GM23248 (cell line): ENCODE measurements around the gene DRG2.

ENCODE experiments used
- EZH2 ChIP-seq: fragments of 200-600 bp; sonication (generic); IDR thresholded peaks from 2 replicates; pipeline ENCODE4 v1.6.1; 2018; ENCODE audit warnings: antibody characterized with exemption, mild to moderate bottlenecking; ENCODE audit not compliant: insufficient read depth, poor library complexity, severe bottlenecking
- EZH2phosphoT487 ChIP-seq: fragments of 200-600 bp; sonication (generic); IDR thresholded peaks from 2 replicates; pipeline ENCODE4 v1.6.1; 2018; ENCODE audit warnings: antibody characterized with exemption, moderate library complexity, mild to moderate bottlenecking, low read depth; ENCODE audit not compliant: insufficient read depth

DNA sequence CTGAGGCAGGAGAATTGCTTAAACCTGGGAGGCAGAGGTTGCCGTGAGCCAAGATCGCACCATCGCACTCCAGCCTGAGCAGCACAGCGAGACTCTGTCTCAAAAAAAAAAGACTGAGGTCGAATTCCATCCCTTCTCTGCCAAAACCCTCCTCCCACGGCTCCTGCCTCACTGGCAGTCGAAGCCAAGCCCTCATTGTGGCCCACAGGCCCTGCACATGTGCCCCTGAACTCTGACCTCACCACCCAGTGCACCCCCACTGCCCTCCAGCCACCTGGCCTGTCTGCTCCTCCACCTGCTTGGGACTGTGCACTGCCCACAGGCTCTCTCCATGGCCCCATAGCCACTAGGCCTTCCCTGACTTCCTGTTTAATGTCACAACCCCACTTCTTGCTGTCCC is 27.8 kb downstream of the DRG2 start:
- no peak for TF ChIP-seq EZH2phosphoT487
- no peak for TF ChIP-seq EZH2
